ENCODE data around the gene GRIFIN. TPM values are rescaled to one million over a fixed set of nuclear protein-coding genes. Genes with fewer than 3 reads are reported as not detected.

GRIFIN gene
- total RNA-seq, 2 experiments from 2014 or later, result not detected

GRCh38 chr7:2481195-2481594, 5.0 kb upstream of the GRIFIN start:
- H4K20me1 ChIP-seq (ENCODE audit: insufficient read depth, low read length), result no peaks in the 10 kb centered on the region; the same call in 1 of the 2 replicates
- no peak overlapping the region for H3K4me3 ChIP-seq (ENCODE audit: low read depth, low read length, poor library complexity, severe bottlenecking)
- H3K9me2 ChIP-seq (ENCODE audit: insufficient read depth, low read length), result no peaks in the 10 kb centered on the region
- no peak overlapping the region for H2AFZ ChIP-seq (ENCODE audit: low read length)
- no peak for DNase-seq (ENCODE audit: low spot score)
- H3K27ac ChIP-seq (ENCODE audit: low read depth, low read length, poor library complexity, severe bottlenecking), result no peak overlapping the region
- no peaks in the 10 kb centered on the region for H3K4me1 ChIP-seq (ENCODE audit: insufficient read depth, low read length, poor library complexity, severe bottlenecking)
- no peaks in the 10 kb centered on the region for H3K9me3 ChIP-seq (ENCODE audit: low read length)
- ChIA-PET CTCF (ENCODE audit: unreplicated experiment) (no interaction called here), POLR2A (no interaction called here)
- no peak overlapping the region for H3K4me2 ChIP-seq (ENCODE audit: low read length)
- intact Hi-C loops (cut with micrococcal nuclease; ENCODE audit: unreplicated experiment), result no loop called here
- no TSS peak for BruUV-seq (replicated peaks)
- no peak for TF ChIP-seq CTCF (conservative IDR thresholded peaks at IDR 0.05; ENCODE audit: low read length)
- no peak for TF ChIP-seq EZH2phosphoT487 (IDR thresholded peaks at IDR 0.05; ENCODE audit: borderline replicate concordance, low read depth, low read length)
- no peaks in the 10 kb centered on the region for H3K79me2 ChIP-seq (ENCODE audit: insufficient read depth, low read depth, low read length)
- no peaks in the 10 kb centered on the region for H3K36me3 ChIP-seq (ENCODE audit: insufficient read depth, low read length)

GRCh38 chr7:2480070-2480408, 3.8 kb upstream of the GRIFIN start:
- Histone ChIP-seq H3K4me1 (ENCODE audit: insufficient read depth, low read length, poor library complexity, severe bottlenecking) (no peaks in the 10 kb centered on the region), H3K9me3 (ENCODE audit: low read length) (no peaks in the 10 kb centered on the region), H4K20me1 (ENCODE audit: insufficient read depth, low read length) (no peaks in the 10 kb centered on the region; the same call in 1 of the 2 replicates), H3K4me3 (ENCODE audit: low read depth, low read length, poor library complexity, severe bottlenecking) (no peak overlapping the region), H3K4me2 (ENCODE audit: low read length) (no peak overlapping the region), H3K27ac (ENCODE audit: low read depth, low read length, poor library complexity, severe bottlenecking) (no peak overlapping the region), H3K79me2 (ENCODE audit: insufficient read depth, low read depth, low read length) (no peaks in the 10 kb centered on the region), H3K36me3 (ENCODE audit: insufficient read depth, low read length) (no peaks in the 10 kb centered on the region), H2AFZ (ENCODE audit: low read length) (no peak overlapping the region), H3K9me2 (ENCODE audit: insufficient read depth, low read length) (no peaks in the 10 kb centered on the region)
- intact Hi-C loops (cut with micrococcal nuclease; ENCODE audit: unreplicated experiment), result no loop called here
- CTCF ChIA-PET (ENCODE audit: unreplicated experiment), result no interaction called here
- no peak for TF ChIP-seq EZH2phosphoT487 (IDR thresholded peaks at IDR 0.05; ENCODE audit: borderline replicate concordance, low read depth, low read length)
- no peak for TF ChIP-seq CTCF (conservative IDR thresholded peaks at IDR 0.05; ENCODE audit: low read length)
- POLR2A ChIA-PET, result no interaction called here
- DNase-seq (ENCODE audit: low spot score), result no peak
- no TSS peak for BruUV-seq (replicated peaks)

- TF ChIP-seq CTCF (conservative IDR thresholded peaks at IDR 0.05; ENCODE audit: low read length), result no peak
- no peak for TF ChIP-seq EZH2phosphoT487 (IDR thresholded peaks at IDR 0.05; ENCODE audit: borderline replicate concordance, low read depth, low read length)
- no peak overlapping the region for H3K4me2 ChIP-seq (ENCODE audit: low read length)
- H3K9me2 ChIP-seq (ENCODE audit: insufficient read depth, low read length), result no peaks in the 10 kb centered on the region
- CTCF ChIA-PET (ENCODE audit: unreplicated experiment), result no interaction called here
- H4K20me1 ChIP-seq (ENCODE audit: insufficient read depth, low read length), result no peaks in the 10 kb centered on the region; the same call in 1 of the 2 replicates
- no peak overlapping the region for H2AFZ ChIP-seq (ENCODE audit: low read length)
- H3K79me2 ChIP-seq (ENCODE audit: insufficient read depth, low read depth, low read length), result no peaks in the 10 kb centered on the region
- no peaks in the 10 kb centered on the region for H3K36me3 ChIP-seq (ENCODE audit: insufficient read depth, low read length)
- no peak for DNase-seq (ENCODE audit: low spot score)
- H3K4me3 ChIP-seq (ENCODE audit: low read depth, low read length, poor library complexity, severe bottlenecking), result no peak overlapping the region
- no peak overlapping the region for H3K27ac ChIP-seq (ENCODE audit: low read depth, low read length, poor library complexity, severe bottlenecking)
- intact Hi-C loops (cut with micrococcal nuclease; ENCODE audit: unreplicated experiment), result no loop called here
- no peaks in the 10 kb centered on the region for H3K4me1 ChIP-seq (ENCODE audit: insufficient read depth, low read length, poor library complexity, severe bottlenecking)
- H3K9me3 ChIP-seq (ENCODE audit: low read length), result no peaks in the 10 kb centered on the region
- BruUV-seq (replicated peaks), result no TSS peak
- POLR2A ChIA-PET, result no interaction called here
These were observed 3.3 kb upstream of the GRIFIN start for GRCh38 chr7:2479276-2480069.
